HUDEP-2 (cell line): ENCODE measurements around the gene PRDM16.

Experiments
- DNase-seq, 76 experiments: peaks; one replicate each; lab custom pipeline; 2025; ENCODE audit not compliant: unreplicated experiment in 76 of 76; lab: John Stamatoyannopoulos, UW

The PRDM16 gene

DNA sequence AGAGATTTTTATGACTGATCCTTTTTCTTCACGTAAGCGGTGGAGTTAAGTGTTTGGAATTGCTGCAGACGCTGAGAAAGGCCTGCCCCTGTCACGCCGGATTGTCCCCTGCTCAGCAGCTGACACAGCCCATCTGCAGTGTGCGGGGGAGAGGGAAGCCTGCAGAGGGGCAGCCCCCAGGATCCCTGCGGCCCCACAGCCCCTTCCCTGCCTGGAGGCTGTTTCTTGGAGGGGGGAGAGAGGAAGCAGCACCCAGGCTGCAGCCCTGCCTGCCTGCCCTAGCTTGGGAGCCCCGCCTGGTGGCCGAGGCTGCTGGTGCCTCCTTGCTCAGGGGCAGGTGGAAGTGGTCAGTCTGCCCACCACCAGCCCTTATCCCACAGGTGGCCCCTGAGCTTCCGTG, 50.7 kb downstream of the PRDM16 start:
- no peak for DNase-seq

DNA sequence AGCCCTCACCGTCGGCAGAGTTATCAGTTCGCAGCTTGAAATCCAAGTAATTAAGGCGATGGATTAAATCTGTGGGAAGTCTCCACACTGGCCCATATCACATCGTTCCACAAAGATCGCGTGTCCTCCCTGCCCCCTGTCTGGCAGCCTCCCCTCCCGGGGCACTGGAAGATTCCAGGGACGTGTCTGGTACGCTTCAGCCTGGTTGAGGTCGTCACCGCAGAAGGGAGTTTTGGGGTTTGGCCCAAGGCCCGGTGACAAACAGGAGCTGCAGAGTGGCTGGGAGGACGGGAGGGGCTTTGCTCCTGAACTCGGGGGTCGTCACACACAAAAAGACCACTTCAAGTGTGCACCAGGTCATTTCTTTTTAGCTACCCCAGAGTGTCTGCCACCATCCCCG, 51.1 kb downstream of the PRDM16 start:
- no peak for DNase-seq

DNA sequence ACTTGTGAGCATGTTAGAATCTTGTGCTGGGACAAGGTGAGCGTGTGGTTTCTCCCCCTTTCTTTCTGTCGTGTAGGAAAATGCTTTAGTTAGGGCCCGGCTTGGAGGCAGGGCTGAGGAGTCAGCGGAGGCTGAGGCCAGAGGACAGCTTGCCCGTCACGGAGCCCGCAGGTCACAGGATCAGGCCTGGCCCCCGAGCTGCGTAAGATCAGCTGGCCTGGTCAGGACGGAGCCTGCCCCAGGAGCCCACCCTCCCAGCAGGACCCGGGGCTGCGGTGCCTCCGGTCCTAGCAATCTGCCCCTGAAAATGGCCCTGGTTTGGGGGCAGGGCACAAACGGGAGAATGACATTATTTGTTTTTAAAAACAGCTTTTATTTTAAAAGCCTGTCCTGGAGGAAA, 52.0 kb downstream of the PRDM16 start:
- no peak for DNase-seq

DNA sequence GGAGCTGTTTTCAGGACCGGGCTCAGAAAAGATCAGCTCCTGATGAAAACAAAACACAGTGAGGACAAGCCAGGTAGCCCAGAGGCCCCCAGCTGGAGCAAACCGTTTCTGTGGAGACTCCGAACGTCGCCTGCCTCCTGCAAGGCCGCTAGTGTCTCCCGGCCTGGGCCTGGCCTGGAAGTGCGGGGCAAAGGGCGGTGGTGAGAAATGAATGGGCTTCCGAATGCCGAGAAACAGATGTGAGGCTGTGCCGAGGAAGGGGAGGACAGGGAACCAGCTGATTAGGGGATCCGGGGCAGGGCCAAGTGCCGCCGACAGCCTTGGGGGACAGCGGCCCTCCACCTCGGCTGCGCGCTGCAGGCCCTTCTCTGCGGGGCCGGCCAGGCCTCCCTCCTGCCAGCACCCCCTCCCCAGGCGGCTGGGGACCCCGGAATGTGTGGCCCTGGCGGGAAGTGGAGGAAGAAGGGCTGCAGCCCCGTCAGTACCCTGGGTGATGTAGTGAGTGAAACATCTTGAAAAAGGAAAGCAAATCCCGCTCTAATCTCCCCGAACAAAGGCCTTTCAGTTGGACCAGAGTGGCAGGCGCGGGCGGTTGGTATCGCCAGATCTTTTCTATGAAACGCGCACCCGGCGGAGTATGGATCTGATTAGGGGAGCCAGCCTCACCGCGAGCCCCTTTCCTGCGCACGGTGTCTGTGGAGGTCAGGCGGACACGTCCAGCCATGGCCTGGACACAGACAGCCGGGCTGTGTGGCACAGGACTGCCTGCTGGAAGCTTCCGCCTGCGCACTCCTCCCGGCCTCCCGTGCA, 52.6 kb downstream of the PRDM16 start:
- DNase-seq, result no peak

DNA sequence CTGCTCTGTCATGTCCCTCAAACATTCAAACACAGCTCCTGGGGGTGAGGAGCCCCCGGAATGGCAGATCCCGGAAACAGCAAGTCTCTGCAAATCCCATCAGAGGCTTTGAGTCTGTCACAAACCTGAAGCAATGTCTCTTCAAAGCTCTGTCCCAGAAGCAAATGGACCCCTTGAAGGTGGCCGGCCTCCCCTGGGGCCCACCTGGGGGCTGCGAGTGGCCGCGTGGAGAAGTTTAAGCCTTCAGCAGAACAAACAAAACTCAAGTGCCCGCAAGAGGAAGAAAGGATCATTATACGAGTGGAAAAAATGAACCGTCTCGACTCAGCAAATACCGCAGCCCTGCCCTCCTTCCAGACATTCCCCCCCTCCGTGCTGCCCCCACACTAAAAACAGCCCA, 53.3 kb downstream of the PRDM16 start:
- no peak for DNase-seq

DNA sequence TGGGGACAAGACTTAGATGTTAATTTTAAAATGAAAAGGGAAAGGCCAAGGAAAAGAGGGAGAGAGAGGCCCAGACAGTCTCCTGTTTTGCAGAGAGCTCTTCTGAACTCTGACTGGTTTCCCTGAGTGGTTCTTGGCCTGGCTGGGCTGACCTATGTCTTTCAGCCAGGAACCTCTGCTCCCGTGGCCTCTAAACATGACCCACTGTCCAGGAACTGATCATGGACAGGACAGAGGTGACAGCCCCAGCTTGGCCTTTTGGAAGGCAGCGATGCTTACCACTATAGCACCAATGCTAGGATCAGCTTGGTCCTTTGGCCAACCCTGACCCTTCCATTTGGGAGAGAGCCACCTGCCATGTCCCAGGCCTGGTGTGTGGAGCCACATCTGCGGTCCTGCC, 55.2 kb downstream of the PRDM16 start:
- no peak for DNase-seq

DNA sequence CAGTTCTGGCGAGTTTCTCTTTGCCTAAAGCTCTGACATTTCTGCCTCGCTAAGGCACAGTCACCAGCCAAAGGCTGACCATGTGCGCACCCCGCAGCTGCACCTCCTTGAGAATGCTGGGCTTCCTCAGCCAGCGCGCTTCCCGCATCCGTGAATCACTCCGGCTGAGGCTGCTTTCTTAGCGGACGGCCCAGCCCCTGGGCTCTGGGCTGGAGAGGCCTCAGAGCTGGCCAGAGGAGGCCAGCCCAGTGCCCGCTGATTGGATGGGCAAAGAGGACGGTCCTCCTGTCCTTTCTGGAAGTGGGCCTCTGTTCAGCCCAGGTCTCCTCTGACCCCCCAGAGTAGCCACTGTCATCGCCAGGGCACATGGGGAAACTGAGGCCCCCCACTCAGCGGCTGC, 56.1 kb downstream of the PRDM16 start:
- DNase-seq, result no peak

DNA sequence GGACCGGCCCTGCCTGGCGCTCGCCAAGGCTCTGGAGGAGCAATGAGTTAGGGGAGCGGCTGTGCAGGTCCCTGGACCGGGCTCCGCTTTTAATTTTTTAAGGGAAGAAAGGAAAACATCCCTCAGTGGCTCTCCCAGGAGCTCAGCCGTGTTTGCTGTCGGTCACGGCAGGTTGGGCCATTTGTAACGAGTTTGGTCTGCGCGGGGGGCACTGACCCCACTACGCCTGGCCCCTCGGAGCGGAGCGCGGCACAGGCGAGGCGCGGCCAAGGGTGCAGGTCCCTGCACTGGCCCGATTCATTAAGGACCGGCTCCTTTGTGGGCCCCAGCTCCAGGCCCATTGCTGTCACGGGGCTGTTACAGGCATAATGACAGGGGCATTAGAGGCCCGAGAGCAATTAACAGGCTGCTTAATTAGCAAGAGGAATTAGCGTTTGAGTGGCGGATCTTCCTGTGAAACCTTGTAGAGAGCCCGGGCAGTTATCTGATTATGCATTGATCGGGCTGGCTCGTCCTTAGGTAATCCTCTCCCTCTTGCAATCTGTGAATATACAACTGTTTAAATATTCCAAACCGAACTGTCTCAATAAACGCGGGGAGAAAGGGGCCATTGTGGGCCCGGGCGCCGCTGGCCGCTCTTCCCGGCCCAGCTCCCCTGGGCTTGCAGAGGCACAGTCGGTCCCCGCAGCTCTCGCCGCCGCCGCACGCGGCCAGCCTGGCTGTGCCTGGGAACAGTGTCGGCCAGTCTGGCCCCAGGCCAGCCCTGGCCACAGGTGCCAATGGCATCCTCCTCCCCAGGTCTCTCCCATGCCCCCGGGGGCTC, 56.8 kb downstream of the PRDM16 start:
- no peak for DNase-seq

DNA sequence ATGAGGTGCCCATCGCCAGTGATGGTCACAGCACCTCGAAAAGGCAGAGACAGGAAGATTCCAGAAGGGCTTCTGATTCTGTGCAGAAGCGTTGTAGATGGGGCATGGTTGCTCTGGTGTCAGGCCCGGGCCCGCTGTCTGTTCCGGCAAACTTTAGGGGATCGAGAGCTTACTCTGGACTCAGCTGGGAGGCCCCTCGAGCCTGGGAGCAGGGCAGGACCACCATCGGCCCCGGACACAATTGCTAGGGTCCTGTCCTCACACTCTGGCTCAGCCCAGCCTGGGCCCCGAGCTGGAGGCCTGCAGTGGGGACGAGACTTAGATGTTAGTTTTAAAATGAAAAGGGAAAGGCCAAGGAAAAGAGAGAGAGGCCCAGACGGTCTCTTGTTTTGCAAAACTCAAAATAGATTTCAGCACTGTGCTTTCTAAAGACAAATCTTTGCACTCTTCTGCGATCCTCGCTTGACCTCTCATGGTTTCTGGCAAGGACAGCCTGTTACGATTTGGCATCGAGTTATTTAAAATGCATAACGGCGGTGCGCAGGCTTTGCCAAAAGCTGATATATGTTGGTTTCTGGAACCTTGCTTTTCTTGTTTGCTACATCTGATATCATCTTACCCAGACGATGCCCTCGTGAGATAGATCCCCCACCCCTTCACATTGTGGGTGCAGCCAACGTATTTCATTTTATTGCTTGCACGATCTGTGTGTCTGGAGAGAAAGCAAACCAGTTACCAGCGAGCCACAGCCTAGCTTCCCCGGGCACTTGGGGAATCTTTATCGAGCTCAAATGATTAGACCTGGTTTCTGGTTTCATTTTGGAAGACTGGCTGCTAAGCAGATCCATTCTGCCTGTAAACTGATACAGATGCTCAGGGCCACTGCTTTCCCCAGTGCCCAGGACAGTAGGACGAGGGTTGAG, 58.0 kb downstream of the PRDM16 start:
- no peak for DNase-seq

DNA sequence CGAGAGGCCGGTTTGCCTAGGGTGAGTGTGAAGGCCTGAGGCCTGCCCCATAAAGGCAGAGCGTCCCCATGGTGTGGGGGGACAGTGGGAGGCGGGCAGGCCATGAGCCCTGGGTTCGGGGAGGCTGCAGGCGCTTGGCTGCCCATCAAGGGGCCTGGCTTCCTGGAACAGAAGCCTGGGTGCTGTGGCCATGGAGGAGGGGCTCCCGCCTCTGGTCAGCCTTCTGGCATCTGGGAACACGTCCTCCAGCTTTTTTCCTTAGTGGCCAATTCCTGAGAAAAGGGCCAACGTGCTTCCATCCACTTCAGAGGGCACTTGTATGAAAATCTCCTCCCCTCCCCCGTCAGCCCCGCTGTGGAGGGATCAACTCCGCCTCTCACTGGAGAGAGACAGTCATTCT, 58.7 kb downstream of the PRDM16 start:
- no peak for DNase-seq

DNA sequence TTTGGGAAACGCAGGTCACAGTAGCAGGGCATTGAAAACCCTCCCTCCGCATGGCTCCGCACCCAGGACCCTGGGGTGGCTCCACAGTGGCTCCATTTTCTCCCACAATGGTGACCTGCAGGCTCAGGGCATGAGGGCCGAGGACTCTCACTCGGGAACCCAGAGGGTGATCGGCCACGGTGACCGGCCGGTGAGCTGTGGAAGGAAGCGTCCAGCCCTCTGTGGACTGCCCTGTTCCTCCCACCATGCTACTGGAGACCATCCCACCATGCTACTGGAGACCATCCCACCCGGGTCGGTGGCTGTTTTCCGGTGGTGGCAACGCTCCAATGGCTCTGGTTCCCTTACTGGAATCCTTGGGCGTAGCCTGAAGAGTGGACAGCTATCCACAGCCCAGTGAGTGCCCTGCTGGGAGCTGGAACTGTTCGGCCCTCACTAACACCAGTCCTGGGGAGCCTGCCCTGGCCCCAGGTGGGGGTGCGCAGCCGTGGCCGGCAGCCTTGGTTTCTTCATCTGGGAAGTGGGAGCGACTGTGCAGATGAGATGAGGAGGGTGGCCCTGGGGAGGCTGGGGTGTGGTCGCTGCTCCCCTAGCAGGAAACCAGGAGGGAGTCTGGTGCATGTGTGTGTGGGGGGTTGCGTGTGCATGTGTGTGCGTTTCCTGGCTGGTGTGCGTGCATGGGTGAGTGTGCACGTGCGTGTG, 59.6 kb downstream of the PRDM16 start:
- DNase-seq, result no peak

DNA sequence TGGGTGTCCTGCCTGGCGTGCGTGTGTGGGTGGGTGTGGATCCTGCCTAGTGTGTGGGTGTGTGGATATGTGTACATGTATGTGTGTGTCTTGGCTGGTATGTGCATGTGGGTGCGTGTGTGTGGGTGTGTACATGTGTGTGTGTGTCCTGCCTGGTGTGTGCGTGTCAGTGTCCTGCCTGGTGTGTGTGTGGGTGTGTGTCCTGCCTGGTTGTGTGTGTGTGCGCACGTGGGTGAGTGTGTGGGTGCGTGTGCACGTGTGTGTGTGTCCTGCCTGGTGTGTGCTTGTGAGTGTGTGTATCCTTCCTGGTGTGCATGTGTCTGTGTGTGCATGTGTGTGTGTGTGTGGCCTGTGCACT, 60.1 kb downstream of the PRDM16 start:
- DNase-seq, result no peak

DNA sequence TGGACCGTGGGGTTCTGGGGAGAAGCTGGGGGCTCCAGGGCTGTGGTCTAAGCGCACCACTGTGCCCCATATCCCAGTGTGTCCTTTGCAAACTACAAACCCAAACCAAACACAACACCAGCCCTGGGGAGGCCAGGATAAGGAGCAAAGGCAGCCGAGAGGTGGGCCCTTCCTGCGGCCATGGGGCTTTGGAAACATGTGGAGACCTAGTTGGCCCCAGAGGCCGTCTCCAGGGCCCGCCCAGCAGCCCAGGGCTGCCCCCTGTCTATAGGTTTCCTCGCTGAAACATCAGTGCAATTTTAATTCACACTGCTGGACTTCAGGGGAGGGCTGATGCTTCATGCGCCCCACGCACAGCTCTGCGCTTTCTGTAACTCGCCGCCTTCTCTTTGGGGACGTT, 61.3 kb downstream of the PRDM16 start:
- no peak for DNase-seq

DNA sequence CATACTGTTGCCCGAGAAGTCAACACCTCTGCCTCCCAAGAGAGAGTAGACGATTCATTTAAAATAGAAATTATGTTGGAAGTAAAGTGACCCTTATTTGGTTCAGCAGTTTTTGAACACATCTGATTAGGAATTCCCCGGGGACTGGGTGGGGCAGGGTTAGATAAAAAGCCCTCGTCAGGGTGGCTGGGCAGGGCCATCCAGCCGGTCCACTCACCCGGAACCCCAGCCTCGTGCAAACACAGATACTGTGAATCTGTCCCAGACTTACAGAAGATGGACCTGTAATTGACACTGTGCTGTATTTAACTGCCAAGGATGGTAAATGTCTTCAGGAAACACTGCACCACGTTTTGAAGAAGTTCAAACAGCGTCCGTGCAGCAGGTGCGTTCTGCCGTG, 63.7 kb downstream of the PRDM16 start:
- no peak for DNase-seq

DNA sequence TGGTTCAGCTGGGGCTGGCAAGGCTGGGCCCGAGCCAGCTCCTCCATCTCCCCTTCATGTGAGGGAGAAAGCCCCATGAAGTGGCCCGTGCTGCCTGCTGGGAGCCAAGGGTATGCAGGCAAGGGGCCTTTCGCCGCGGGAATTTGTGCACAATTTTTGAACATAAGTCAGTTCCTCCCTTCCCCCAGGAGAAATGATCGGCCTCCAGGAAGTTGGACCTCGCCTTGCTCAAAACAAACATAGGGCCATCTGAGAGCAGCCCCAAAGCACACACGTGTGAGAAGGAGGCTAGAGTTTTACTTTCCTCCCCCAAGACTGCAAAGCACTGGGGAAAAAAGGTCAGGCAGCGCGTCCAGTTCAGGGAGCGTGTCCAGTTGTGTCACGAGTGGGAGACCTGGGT, 64.7 kb downstream of the PRDM16 start:
- DNase-seq, result no peak

DNA sequence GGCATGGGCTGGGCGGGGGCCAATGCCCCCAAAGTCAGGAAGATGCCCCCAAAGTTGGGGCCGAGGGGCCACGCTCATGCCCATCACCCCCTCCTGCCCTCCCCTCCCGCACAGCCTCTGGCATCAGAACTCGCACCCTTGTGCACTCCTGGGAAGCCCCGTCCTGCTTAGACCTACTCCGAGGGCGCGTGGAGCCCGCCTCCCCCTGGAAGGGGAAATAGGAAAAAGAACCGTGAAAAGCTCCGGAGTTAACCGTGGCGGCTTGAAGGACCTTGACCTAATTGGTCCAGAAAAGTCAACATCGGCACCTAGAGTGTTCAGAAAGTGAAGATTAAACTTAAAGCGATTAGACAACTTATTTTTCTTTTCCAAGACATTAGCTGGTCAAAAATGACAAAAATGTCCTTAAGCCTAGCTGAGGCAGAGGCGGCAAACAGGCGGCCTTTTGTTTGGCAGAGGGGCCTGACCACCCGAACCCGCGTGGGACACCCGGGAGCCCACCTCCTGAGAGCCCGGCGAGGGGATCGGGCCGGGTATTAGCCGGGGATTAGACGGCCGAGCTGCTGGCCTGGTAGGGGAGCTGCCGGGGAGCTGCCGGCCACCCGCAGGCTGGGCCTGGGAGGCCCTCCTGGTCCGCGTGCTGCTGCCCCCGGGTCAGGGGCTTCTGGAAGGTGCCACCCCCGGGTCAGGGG, 65.5 kb downstream of the PRDM16 start:
- DNase-seq, result no peak

DNA sequence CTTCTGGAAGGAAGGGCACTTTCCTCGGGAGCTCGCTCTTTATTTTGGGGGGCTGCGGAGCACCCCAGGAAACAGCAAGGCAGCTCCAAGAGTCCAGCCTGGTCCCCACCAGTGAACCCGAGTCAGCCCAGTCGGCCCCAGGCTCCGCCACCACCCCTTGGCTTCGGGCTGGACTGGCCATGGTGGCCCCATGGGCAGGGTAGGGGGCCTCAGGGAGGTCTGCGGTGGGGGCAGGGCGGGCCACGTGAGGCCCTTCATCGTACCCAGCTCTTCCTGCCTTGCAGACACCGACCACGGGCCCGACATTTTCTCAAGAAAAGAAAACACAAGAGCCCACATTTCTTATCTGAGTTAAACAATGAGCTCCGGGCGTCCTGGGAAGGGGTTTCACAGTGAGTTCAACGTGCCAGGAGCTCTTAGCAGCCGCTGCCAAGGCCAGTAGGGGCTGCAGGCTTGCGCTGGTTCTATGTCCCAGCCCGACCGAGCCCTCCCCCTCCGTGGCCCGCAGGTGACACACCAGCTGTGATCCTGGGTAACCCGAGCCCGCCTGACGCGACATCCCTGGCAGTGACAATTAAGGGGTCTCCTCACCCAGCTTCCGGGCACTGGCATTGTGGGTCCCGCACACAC, 66.2 kb downstream of the PRDM16 start:
- no peak for DNase-seq

DNA sequence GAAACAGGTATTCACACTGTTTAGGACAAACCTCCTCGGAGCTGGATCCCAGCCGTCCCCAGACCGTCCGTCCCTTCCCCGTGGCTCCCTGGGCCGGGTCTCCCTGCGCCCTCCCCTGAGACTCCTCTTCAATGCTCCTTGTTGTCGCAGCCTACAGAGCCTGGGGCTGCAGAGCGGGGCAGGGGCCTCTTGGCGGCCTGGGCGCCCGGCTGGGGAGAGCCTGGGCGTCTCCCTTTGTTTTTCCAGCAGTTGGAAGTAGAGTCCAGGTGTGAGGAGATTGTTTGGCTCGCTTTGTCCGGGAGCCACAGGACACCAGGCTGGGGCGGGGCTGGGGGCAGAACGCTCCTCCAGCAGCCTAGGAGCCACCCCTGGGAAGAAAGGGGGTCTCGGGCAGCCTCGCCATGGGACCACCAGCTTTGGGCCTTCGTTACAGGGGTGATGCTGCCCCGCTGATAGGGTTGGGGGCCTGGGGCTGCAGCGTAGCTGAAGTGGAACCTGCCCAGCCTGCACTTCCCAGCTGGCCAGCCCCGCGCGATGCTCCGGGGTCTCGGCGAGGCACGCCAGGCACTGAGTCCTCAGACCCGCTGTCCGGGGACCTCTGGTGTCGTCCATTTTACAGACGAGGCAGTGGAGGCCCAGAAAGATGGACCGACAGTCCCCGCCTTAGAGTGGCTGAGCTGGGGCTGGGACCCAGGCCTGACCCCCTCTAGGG, 66.9 kb downstream of the PRDM16 start:
- no peak for DNase-seq

DNA sequence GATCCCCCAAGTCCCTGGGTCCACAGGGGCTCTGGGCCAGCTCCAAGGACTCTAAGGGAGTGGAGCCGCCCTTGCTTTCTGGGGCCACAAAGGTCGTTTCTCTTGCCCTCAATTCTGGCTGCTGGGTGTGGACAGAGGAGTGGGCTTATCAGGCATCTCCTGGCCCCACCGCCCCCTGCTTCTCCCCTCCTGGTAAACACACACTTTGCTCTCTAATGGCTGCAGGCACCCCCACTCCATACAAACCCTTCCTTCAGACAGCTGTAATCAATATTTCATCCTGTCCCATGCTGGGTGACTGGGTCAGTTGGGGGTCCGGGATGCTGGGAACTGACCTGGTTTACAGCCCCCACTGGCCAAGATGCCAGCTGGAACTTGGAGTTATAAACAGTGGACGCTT, 67.5 kb downstream of the PRDM16 start:
- no peak for DNase-seq
